HG02840 (cell line): ENCODE data around the gene RGS7.
"Not testable (repeated sequence)": the region's sequence is repeated elsewhere in the genome, so short reads cannot be mapped to it uniquely, and the experiment has no call there.

Experiments used
- ATAC-seq: cut with Tn5 transposase; IDR thresholded peaks from one replicate; pipeline ENCODE4 v1.9.1; 2021; ENCODE audit warnings: mild to moderate bottlenecking, moderate library complexity, moderate number of reproducible peaks; ENCODE audit not compliant: unreplicated experiment, low FRiP score

Gene RGS7

DNA sequence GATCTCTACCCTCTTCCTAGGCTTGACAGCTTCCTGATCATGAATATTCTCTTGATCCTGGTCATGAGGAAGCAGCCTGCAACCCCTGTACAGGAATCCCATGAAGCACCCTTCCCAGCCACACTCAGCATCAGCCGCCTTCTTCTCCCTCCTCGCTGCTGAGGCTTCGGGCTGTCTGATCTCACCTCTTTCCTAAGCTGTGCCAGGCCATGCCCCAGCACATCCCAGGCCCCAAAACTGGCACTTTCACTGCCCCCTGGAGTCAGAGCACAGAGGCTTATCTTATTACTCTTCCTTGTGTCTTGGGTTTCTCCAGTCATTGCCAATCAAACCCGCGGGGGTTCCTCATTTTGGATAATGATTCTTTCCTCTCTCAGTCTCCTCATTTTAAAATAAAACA lies 259.5 kb downstream of the RGS7 start:
- ATAC-seq = no peak

DNA sequence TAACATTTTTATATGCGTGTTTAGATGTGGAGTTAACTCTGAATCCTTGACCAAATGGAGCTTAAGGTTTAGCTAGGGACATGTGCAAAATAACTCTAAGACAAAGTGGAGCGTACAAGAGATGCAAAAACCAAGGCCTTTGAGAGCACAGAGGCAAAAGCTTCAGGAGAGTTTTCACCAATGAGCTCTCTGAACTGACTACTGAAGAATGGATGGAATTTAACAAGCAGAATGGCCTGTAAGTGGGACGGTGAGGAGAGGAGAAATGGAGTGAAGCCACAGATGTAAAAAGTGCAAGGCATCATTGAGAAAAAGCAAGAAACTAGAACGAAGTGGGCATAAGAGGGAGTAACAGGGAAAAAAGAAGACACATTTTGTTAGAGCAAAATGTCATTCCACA lies 260.0 kb downstream of the RGS7 start:
- no peak for ATAC-seq

DNA sequence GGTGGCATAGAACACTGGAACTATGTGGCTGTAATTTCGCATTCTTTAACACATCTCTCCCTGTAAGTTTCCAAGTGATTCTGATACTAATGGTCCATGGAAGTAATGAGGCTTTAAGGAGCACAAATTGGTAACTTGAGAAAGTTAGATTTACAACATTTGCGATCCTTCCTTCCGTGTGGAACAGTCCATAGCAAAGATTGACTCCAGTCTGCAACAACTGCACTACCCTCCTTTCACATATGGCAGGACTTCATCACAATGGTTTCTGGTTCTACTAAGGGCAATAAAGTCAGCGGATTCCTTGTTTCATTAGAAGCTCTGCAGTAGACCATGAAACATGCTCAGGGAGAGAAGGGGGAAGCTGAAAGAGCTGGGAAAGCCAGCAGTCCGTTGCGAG lies 261.2 kb downstream of the RGS7 start:
- ATAC-seq = no peak

DNA sequence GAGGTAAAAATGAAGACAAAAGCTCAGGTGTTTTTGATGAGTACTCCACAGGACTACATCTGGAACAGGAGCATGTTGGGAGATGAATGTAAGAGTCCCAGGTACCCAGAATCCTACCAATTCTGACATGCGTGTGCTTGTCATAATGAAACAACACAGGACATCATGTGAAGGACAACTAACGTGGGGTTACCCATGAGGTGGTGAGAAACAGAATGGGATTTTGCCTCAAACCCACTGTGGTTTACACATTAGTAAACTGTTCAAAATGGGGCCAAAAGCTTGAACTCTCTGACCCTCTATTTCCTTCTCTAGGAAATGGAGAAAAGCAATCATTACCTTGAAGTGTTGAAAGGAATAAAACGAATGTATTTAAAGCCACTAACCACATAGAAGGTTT lies 266.2 kb downstream of the RGS7 start:
- no peak for ATAC-seq

DNA sequence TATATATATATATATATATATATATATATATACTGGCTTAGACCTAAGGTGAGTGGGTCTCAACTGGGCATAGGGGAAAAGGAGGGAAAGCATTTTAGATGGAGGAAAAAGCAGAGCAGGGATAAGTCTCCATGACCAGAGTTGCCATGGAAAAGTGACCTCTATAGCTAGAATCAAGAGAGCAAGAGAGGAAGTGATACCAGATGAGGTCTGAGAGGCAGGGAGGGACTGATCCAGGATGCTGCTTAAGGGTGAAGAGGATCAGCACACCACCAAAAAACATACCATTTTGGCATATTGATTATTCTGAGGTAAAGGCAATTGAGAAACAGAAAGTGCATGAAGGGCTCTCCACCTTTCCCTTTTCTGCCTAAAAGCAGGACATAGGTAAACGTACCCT lies 267.9 kb downstream of the RGS7 start:
- not testable (repeated sequence) for ATAC-seq

DNA sequence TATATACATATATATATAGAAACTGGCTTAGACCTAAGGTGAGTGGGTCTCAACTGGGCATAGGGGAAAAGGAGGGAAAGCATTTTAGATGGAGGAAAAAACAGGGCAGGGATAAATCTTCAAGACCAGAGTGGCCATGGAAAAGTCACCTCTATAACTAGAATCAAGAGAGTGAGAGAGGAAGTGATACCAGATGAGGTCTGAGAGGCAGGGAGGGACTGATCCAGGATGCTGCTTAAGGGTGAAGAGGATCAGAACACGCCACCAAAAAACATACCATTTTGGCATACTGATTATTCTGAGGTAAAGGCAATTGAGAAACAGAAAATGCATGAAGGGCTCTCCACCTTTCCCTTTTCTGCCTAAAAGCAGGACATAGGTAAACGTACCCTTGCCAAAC lies 268.9 kb downstream of the RGS7 start:
- not testable (repeated sequence) for ATAC-seq

DNA sequence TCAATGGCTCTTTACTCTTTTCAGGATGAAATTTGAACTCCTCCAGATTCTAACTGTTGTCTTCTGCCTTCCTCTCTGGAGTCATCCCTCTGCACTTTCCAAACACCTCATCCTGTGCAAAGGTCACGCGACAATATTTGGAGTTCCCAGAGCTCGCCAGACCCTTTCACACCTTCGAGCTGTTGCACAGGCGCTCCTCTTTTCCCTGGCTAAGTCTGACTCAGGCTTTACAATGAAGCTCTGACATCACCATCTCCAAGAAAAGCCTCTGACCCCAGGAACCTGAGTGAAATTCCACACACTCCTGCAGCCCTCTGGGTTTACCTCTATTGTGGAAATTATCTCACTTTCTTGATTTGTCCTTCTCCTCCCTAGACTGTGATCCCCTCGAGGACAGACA lies 270.3 kb downstream of the RGS7 start:
- ATAC-seq = no peak

DNA sequence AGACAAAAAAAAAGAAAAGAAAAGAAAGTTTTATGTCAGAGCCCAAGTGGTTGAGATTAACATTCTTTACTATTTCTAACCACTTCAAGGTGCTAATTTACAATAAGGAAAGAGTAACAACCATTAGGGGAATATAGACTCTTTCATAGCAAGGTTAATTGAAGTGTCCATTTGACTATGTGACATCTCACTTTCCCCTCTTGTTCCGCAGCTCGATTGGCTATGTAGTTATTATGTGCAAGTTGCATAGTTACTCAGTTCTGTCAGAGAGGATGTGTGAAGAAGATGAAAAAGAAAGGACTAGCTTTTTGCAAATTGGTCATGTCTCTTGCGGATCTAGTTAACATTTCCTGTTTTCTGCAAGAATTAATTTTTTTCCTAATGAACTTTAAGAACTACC lies 273.7 kb downstream of the RGS7 start:
- no peak for ATAC-seq

DNA sequence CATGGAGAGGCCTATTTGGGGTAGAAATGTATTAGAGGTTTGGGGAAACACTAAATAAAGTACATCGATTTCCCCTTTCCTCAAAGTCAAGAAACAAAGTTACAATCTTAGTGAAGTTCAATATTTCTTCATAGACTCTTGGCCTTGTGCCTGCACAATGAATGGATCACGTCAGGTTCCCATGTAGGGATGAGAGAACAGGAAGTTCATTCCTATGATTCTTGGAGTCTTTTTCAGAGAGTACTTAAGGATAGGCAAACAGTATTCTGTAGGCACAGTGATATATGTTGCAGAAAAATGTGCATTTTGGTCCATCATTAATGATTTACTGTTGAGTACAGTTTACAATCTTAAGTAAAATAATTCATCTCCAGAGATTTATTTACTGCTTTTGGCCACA lies 275.5 kb downstream of the RGS7 start:
- ATAC-seq = no peak

DNA sequence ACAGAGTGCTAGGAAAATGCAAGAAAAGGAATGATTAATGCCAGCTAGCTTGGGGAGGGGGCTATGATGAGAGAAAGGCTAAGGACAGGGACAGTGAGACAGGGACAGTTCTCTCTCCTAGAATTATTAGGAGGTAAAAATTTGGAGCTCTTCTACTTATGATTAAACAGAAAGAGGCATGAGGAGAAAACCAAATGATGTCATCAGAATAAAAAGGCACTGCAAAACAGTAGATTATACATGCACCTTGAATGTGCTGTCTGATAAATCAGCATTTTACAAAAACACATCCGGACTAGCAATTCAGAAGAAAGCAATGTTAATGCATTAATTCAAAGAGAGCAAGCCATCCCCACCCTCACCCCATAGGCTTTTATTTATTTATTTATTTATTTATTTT lies 277.5 kb downstream of the RGS7 start:
- ATAC-seq = no peak

DNA sequence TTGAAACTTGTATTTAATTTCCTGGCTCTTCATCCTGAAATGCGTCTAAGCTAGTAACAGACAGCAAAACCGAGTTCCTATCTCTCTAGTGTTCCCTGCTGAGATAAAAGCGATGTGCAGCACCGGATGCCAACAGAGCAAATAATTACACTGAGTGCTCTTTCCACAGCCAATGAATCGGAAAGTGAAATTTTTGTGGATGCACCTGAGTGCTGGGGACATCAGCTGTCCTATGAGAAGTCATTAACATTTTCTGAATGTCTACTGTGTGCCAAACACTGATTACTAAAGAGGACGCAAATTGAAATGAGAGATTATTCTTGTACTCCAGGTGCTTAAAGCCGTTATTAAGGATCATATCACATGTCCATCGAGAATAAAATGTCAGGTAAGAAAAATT lies 278.0 kb downstream of the RGS7 start:
- ATAC-seq = no peak

DNA sequence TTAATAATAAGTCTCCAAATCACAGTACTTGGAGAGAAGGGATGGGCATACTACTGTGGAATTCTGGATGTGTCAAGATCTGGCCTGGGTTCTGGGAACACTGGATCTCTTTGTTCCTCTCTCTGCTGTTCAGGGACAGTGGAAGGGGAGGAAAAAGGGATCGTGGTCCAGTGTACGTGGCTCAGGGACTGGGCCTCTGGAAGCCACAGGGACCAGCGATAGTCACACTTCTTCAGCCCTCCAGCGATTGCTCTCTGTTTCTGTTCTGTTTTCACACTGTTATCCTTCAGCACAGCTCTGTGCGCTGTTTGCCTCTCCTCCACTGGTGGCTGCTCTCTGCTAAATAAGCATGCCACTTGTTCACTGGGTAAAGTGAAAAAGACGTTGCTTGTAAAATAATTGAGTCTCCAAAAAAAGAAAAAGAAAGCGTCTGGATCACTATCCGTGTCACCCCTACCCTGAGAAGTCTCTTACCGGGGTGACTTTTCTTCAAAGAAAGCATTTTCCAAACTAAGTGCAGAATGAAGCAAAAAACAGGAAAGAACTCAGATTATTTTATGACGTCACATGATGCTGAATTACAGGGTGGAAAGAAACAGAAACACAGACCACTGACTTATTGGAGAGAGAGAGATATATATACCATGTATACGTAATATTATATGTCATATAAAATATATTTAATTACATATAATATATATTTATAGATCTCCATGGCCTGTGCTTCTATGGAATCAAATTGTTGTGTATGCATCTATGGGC lies 279.4 kb downstream of the RGS7 start:
- ATAC-seq = no peak

DNA sequence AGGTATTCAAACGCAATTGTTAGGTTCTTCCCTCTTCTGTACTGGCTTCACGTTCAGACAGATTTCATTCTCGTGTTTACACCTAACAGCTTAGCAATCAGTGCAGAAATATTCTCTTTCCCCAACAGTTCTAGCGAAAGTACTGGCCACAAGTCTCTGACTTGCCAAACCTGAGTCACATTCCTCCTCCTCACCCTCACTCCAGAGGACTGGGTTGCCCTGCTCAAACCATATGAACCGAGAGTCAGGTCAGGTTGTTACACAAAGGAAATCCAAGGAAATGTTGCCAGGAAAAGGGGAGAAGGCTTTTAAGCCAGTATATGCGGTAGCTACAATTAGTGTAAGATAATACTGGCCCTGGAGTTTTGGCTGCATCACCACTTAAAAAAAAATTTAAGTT lies 282.5 kb downstream of the RGS7 start:
- no peak for ATAC-seq

DNA sequence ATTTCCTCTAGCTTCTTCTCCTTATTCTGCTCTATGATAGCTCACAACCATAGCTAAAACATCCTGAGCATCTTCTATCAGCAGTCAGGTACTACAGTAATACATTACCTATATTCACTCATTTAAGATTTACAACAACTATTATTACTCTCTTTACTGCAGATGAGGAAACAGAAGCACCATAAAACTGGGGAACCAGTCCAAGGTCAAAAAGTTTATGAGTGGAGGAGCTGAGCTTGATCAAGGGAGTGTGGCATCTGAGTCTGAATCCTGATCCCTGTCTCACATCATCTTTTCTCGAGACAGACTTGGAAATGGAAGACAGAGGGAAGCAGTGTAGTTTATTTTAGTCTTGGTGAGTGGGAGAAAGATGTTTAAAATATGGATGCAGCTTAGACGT lies 288.6 kb downstream of the RGS7 start:
- no peak for ATAC-seq

DNA sequence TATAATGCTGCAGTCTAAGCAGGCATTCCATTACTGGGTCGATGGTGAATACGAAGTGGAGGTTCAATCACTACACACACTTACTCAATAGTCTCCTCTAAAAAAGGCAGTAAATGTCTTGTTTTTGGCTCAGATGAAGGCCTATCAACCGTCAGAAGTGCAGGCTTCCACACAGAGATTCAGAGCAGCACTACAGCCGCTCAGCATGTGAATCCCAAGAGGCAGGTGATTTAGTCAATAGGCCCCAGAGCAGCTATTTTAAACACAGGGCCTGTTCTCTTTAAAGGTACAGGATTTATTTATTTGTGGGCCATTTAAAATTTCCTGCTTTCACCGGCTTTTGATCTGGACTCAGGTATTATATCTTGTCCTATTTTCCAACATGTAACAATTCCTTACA lies 293.7 kb downstream of the RGS7 start:
- ATAC-seq = no peak

DNA sequence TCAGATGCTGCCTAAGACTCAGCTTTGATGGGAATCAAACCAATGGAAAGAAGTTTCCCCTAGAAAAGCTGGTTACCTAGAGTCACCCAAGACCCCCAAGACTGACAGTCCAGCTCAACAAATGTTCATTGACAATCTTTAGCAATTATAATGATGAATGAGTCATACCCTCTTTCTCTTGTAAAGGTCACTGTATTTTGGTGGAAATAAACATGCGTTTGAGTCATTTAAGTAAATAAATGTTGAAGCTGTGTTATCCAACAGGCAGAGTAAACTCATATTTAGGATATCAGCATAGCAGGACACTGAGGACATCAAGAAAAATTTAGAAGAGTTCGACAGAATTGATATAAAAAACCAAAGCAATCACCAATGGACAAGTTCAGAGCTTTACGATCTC lies 295.9 kb downstream of the RGS7 start:
- ATAC-seq = no peak

DNA sequence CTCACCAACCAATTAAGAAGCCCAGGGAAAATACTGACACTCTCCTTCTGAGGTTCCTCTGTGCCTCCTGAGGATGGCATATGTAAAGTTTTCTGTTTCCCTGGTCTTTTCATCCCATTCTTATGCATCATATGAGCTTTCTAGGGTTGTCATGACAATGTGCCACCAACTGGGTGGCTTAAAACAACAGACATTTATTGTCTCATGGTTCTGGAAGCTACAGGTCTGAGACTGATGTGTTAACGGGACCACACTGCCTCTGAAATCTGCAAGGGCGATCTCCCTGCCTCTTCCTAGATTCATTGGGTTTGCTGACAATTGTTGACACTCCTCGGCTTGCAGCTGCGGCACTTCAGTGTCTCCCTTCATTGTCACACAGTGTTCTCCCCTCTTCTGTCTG lies 308.4 kb downstream of the RGS7 start:
- no peak for ATAC-seq

DNA sequence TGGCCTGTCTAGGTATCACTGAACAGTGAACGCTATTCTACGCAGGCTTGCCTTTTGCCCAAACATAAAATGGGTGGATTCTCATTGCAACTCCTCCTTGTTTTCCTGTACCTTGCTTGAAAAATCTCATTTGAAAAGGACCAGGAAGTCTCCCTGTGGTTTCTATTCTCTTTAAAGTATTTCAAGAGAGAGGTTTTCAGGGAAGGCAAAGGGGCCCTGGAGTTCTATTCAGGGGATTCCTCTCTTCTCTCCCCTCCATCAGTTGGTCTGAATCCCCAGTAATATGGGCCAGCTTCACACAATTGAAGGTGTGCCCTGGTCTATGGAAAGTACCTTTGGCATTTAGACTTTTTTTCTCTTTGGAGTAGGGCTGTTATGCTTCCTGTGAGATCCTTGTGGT lies 311.3 kb downstream of the RGS7 start:
- ATAC-seq = no peak

DNA sequence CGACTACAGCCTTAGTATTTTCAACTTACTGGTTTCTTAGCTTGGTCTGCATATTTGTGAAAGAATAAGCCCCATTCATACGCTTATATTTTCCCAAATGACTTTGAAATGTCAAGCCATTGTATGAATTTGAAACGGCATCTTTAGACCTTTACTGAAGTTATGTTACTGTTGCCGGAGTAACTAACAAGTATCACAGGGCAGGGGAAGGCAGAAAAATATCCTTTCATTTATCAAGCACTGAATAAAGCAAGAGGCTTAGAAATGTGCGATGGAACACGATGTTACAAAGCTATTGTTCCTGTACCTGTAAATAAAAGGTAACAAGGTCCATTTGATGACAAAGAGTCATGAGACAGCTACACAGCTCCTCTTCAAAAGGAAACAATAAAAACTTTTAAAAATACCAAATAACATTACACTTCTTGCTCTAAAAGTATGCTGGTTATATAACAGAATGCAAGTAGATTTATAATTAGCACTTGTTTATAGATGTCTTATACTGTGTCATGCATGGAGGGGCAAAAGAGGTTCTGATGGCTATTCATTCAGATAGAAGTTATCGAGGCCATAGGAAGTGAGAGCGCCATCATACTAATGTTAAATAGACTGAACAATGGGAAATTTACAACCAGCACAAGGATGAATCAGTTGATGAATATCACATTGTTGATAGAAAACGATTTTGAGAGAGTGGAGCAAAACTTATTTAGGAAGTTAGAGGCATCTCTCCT lies 322.6 kb downstream of the RGS7 start:
- ATAC-seq = no peak

DNA sequence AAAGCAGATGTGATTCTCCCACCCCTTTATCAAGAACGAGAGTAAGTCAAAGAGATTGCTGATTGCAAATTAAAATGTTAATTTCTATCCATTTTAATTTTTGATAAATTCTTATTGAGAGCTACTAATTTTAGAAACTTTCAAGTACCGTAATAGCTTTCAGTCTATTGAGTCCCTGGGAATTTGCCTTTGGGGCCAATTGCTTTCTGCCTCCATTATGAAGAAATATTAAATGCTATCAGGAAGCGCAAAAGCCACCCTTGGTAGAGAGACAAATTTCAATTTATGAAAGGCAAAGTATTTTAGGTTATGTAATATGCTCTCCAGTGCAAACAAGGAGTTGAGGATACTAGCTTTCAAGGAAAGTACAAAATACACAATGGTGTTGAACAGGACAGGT lies 332.2 kb downstream of the RGS7 start:
- ATAC-seq = no peak

DNA sequence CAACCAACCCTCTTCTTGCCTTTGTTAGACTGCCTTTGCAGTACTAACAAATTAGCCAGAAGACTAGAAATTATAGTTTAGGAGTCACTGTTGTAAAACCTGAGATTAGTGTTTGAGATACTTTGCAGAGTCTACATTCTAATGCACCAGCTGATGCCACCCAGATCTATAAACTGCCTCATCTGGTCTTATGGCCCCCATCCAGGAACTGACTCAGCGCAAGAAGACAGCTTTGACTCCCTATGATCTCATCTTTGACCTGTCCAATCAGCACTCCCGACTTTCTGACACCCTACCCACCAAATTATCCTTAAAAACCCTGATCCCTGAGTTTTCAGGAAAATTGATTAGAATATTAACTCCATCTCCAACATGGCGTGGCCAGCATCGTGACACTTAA lies 334.6 kb downstream of the RGS7 start:
- no peak for ATAC-seq
